HG03025 (cell line): Measurements from ENCODE around the gene TRIM29.

ENCODE experiments used
- ATAC-seq: cut with Tn5 transposase; IDR thresholded peaks from one replicate; pipeline ENCODE4 v1.9.1; 2021; ENCODE audit warnings: mild to moderate bottlenecking, moderate library complexity; ENCODE audit not compliant: unreplicated experiment, low FRiP score

TRIM29 gene

DNA sequence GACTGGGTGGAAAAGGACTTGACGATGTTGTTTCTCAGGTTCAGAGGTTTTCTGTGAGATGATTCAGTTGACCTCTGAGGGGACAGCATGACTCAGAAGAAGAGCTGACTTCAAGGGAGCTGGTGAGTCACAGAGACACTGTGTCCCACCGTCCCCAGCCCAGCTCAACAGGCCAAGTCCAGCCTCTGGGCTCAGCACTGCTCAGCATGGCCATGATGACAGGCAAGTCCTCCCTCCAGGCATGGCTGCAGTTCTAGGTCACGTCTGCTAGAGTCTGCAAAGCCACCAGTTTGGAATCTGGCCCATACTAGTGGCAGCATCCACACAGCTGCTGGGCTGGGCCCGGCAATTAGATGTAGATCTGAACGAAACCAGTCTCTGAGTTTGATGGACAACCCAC, 12.9 kb downstream of the TRIM29 start:
- ATAC-seq = no peak

DNA sequence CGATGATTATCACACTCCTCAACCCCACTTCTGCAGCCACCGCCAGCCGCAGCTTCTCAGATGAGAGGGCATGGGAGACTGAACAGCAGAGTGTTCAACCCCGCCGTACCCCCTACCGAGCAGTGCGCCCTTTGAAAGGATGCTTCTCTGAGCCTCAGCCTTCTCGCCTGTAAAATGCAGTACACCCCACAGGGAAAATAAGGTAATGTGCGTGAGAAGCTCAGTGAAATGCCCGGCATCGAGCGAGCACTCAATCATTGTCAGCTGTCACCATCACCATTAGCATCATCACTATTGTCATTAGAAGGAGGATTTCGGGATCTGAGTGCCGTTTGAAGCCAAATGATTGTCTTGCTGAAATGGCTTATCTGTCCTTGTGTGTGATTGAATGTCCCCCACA, 13.6 kb downstream of the TRIM29 start:
- ATAC-seq = no peak

GRCh38 chr11:120123946-120124345, 14.0 kb downstream of the TRIM29 start:
- ATAC-seq = no peak

DNA sequence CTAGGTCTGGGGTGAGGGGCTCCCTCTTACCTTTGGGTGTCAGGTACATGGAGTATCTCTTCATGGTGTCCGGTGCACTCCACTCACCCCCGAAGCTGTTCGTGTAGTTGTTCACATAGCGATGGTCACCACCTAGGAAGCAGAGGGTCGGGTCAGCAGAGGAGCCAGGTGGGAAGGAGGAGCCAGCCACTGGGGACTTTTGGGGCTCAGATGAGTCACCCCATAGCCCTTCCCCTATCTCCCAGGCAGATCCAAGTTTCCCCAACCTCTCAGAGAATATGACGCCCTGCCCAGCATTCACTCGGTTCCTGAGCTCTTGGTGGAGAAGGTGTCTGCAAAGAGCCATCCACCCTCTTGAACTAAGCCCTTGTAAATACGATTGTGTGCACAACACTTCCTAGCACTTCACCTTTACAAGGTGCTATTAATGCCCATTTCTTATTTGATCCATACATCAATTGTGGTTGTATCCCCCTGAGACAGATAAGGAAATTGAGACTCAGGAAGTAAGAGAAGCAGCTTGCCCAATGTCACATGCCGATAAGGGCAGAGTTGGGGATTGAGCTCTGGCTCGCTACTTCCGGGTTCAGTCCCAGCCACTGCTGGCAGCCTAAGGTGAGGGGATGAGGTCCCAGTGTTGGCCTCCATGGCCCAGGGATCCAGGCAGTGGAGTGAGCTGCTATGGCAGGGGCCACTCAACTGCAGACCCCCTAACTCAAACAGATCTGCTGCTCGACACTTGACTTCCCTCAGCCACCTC, 14.8 kb downstream of the TRIM29 start:
- ATAC-seq = no peak

DNA sequence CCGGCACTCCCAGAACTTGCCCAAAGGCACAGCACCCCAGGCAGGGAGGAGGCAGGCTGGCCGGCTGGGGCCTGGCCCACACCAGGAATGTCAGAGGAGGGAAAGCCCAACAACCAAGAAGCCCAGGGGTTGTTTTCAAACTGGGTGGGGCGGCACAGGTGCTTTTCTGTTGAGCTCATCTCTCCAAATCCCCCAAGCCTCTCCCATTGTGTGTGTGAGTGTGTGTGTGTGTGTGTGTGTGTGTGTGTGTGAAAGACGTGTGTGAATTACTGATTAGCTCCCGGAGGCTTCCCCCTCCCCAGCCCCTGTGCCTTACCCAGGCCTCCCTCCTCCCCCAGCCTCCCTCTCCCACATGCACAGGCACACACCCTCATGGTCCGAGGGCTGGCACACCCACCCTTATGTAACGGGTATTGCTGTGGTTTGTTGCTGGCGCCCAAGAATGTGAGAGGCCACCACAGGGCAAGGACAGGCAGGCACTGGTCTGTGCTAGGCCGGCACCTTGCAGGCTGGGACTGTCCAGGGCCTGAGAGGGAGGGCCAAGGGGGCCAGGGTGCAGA, 15.9 kb downstream of the TRIM29 start:
- no peak for ATAC-seq

- ATAC-seq = no peak
Observed at GRCh38 chr11:120121336-120121735, 16.6 kb downstream of the TRIM29 start.

DNA sequence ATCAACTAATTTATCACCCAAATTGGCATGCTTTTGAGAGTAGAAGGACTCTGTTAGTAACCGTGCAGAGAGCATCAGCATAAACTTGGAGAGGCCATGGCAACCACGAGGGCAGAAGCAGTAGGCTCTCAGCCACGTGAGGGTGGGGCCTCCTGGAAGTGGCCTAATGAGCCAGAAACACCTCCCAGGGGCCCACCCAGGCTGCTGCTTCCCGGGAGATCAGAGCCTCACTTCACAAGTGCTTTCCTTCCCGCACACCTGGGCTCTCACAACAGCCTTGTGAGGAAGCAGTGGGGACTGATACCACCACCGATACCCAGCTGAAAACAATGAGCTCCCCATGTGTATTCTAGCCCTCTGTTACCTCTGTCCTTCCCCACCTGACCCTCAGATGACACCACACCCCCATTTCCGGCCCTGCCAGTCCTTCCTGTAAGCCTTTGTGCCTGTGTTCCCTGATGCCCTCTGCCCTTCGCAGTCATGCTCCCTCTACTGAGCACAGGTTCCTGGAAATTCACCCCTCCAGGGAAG, 17.0 kb downstream of the TRIM29 start:
- no peak for ATAC-seq

DNA sequence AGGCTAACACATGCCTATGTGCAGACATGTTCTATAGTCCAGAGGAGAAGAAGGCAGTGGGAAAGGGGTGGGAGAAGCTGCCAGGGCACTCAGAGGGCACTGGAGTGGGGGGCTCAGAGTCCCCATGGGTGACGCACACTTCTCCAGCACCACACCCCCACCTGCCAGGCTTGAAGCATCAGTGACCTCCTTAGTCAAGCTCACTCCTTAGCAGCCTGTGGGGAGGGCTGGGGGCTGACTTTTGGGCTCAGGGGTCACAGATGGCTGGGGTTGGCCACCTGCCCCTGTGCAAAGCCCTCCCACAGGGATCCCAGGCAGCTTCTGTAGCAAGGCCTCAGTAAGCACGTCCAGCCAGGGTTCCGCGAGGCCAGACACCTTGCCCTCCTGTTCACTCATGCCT, 18.8 kb downstream of the TRIM29 start:
- ATAC-seq = no peak

DNA sequence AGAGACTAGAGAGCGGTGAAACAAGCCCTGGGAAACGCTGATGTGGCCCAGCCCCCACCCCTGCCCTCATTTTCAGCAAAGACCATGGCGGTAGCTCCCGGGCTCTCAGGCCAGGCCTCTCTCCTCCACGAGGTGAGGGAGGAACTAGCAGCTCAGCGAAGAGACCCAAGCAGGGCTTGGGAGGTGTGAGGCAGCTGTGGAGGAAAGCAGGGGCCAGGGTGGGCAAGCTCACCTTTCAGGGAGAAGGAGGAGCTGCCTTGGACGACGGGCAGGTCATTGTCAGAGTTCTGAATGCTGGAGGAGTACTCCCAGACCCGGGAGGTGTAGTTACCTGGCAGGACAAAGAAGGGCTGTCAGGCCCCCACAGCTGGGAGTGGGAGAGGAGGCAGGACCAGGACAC, 19.9 kb downstream of the TRIM29 start:
- no peak for ATAC-seq

- ATAC-seq = no peak
Observed at GRCh38 chr11:120116966-120117365, 20.9 kb downstream of the TRIM29 start.

- no peak for ATAC-seq
Observed at GRCh38 chr11:120115272-120116000, 22.5 kb downstream of the TRIM29 start.

- ATAC-seq = no peak
Observed at GRCh38 chr11:120112174-120112796, 25.6 kb downstream of the TRIM29 start.

GRCh38 chr11:120109531-120109930, 28.4 kb downstream of the TRIM29 start:
- no peak for ATAC-seq

DNA sequence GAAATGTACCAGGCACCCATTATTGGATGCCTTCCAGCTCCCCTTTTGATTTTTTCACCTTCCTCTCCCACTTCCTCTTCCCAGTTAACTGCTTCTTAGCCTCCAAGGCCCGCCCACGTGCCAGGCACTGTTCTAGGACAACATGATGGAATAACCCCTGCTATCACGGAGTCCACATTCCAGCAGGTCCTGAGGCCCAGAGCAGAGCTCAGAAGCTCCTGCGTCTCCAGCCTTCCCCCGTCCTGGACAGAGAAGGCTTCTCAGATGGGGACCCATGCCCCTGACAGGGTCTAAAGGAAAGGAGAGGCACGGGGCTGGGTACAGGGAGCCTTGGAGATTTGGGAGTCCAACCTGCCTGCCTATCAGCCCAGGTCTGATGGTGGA, 29.1 kb downstream of the TRIM29 start:
- no peak for ATAC-seq

DNA sequence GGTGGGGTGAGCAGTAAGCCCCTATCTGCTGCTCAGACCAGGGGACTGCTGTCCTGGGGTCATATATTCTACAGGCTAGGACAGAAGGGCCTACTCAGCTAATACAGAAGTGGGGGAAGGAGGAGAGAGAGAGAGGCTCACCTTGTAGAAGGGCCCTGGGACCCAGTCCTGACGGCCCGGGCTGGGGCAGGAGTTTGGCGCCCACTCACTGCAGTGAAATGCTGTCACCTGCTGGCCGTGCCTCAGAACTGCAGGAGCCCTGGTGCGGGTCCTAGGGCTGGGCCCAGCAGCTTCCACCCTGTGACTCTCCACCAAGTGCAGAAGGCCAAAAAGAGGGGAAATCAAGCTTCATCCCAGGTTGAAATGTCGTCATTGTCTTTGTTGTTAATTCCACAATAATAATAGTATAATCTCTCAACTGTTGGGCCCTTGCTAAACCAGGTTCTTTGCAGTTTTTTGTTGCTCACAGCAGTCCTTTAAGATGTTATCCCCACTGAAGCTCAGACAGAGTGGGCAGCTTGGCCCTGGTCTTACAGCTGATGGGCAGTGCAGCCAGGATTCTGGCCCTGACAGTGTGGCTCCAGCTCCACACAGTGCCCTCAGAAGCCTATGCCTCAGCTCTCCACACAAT, 29.6 kb downstream of the TRIM29 start:
- ATAC-seq = peak; percentile 59

- no peak for ATAC-seq
Observed at GRCh38 chr11:120107692-120108091, 30.2 kb downstream of the TRIM29 start.

DNA sequence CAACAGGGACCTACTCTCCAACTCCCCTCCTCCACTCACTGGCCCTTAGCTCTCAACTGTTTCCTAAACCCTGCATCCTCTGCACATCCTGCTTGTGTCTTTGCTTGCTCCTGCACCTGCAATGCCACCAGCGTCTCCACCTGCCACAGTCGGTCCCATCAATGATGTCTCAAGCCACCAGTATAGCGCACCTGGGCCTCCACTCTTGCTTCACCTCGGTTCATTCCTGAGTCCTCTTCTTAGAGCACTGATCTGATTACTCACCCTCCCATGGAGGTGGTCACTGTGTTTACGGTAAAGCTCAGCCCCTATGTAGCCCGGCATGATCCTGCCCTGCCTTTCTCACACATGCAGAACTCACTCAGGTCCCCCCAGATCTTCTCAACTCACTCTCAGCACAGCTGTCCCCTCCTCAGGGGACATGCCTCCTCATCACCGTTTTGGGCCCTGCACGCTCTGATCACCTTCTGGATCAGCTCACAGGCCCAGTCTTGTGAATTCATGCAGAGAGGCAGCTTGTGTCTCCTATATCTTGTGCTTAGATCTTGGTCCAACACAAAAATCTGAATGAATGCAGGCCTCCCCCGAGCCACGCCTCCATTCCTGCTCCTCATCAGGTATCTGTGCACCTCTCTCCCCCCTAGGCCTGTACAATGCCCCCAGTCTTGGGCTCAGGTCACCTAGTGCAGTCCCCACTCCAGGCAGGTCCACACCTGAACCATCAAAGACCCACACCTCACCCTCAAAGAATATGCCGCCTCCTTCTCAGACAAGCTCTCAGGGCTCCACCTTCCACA, 31.4 kb downstream of the TRIM29 start:
- no peak for ATAC-seq

DNA sequence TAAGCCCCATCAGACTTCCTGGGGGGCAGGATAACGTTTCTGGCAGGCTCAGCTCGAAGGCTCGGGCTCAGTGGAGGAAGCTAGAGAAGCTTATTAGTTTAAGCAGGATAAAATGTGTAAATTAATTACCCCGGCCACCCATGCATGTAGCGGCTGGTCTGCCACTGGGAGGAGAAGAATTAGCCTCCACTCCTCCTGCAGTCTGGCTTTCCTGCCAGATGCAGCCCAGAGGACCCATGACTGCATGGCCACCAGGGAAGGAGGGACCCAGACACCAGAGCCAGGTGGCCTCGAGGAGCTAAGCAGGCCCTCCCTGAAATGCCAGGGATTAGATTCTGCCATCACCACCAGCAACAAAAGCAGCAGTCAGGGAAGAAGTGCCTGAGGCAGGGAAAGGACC, 32.3 kb downstream of the TRIM29 start:
- no peak for ATAC-seq

DNA sequence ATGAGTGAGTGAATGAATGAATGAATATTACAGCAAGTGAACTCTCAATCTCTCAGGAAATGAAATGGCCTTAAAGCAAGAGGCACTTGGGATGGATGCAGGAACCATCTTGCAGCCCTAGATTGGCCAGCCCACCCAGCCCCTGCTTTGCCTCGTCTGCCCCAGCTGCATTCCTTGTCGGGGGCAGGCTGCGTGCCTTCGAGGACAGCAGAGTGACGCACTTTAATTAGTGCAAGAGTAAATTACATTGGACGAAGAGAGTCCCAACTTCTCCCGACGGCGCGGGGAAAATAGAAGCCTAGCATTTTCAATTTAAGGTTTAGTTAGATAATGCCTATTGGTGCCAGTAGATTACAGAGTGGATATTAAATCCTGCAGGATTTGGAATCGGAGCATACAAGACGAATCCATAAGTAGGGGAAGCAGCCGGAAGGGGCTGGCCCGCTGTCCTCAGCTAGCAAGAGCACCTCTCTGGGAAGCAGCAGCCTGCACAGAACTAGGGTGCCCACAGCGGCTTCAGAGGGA, 33.8 kb downstream of the TRIM29 start:
- no peak for ATAC-seq

- no peak for ATAC-seq
Observed at GRCh38 chr11:120102864-120103122, 35.1 kb downstream of the TRIM29 start.
